GM18520 (cell line): ENCODE data around the gene TMEM59.

Experiments
- ATAC-seq: cut with Tn5 transposase; IDR thresholded peaks from one replicate; pipeline ENCODE4 v1.9.1; 2021; ENCODE audit not compliant: unreplicated experiment

Gene TMEM59

DNA sequence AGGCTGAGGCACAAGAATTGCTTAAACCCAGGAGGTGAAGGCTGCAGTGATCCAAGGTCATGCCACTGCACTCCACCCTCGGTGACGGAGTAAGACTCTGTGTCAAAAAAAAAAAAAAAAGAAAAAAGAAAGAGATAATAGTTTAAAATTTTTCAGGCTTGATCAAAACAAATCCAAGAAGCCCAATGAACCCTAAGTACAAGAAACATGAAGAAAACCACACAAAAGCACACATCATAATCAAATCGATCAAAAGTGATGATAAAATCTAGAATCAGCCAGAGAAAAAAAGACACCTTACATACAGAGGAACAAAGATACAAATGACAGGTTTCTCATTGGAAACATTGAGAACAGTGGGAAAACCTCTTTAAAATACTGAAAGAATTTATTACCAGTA is 66.5 kb downstream of the TMEM59 start:
- ATAC-seq, result no peak

GRCh38 chr1:53984726-53985125 is 68.3 kb downstream of the TMEM59 start:
- no peak for ATAC-seq

GRCh38 chr1:53982763-53983104 is 70.3 kb downstream of the TMEM59 start:
- ATAC-seq, result no peak

GRCh38 chr1:53982034-53982762 is 70.8 kb downstream of the TMEM59 start:
- ATAC-seq, result no peak

DNA sequence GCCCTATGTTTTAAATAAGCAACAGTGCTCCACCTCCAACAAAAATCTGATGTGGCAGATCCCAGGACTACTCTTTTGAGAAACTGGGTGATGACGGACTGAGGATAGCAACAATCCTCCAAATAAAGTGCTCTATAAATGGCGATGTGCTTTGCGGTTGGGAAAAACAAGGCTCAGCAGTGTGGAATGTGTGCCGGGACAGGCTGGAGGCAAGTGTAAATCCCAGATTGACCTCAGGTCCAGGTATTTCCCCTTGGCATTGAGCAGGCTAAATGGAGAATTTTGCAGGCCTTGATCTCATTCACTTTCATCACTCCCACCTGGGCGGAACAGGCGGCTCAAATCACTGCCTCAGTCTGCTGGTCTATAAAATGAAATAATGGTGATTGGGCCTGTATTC is 71.8 kb downstream of the TMEM59 start:
- no peak for ATAC-seq

- no peak for ATAC-seq
Observed at GRCh38 chr1:53979712-53980450, 73.1 kb downstream of the TMEM59 start.
